ENCODE results near the gene CD70.
"Not testable (repeated sequence)": the region's sequence is repeated elsewhere in the genome, so short reads cannot be mapped to it uniquely, and the experiment has no call there.

CD70 gene, protein sequence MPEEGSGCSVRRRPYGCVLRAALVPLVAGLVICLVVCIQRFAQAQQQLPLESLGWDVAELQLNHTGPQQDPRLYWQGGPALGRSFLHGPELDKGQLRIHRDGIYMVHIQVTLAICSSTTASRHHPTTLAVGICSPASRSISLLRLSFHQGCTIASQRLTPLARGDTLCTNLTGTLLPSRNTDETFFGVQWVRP

DNA sequence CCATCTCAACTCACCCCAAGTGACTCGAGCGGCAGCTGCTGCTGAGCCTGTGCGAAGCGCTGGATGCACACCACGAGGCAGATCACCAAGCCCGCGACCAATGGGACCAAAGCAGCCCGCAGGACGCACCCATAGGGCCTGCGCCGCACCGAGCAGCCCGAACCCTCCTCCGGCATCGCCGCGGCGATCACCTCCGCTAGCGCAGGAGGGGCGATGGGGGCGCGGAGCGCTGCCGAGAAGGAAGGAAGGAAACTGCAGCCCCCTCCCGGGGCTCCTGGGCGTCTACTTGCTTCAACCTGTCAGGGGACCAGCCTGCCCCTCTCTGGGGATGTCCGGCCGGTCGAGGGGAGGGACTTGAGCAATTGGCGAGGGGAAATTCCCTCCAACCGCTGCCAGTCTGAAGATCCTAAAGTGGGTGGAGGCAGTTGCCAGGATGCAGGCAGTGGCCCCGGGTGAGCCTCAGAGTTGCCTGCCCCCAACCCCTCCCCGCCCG, at the start of gene CD70:
Gene CD70 (minus strand): TSS at position 324 of the 493 bp plus-strand sequence. CDS start 148 bp downstream, at position 176.
- peak; percentile 60 for DNase-seq (ENCODE audit: low spot score)

DNA sequence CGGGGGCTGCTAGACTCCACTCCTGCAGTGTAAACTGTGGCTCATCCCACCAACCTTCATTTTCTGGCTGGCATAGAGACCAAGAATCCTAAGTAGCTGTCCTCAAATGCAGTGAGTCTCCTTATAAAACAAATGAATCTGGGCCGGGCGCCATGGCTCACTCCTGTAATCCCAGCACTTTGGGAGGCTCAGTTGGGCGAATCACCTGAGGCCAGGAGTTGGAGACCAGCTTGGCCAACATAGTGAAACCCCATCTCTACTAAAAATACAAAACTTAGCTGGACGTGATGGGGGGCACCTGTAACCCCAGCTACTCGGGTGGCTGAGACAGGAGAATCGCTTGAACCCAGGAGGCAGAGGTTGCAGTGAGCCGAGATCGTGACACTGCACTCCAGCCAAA, 49.4 kb upstream of the CD70 start:
- not testable (repeated sequence) for DNase-seq (ENCODE audit: low spot score)

- peak; percentile 7 for DNase-seq (ENCODE audit: low spot score)
These were observed 48.5 kb upstream of the CD70 start for GRCh38 chr19:6639439-6639838.

DNA sequence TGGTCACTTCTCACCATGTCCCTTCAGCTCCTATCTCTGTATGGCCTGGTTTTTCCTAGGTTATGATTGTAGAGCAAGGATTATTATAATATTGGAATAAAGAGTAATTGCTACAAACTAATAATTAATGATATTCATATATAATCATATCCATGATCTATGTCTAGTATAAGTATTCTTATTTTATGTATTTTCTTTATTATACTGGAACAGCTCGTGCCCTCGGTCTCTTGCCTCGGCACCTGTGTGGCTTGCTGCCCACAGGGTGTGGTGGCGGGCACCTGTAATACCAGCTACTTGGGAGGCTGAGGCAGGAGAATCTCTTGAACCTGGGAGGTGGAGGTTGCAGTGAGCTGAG, 42.5 kb upstream of the CD70 start:
- DNase-seq (ENCODE audit: low spot score), result not testable (repeated sequence)

DNA sequence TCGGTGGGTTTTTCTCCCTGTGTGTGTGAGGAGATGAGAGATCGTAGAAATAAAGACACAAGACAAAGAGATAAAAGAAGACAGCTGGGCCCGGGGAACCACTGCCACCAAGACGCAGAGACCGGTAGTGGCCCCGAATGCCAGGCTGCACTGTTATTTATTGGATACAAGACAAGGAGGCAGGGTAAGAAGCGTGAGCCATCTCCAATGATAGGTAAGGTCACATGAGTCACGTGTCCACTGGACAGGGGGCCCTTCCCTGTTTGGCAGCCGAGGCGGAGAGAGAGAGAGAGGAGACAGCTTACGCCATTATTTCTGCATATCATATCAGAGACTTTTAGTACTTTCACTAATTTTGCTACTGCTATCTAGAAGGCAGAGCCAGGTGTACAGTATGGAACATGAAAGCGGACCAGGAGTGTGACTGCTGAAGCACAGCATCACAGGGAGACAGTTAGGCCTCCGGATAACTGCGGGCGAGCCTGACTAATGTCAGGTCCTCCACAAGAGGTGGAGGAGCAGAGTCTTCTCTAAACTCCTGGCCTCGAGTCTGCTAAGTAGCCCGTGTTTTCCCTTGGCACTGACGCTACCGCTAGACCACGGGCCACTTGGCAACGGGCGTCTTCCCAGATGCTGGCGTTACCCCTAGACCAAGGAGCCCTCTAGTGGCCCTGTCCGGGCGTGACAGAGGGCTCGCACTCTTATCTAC, 42.0 kb upstream of the CD70 start:
- DNase-seq (ENCODE audit: low spot score), result peak; percentile 43

DNA sequence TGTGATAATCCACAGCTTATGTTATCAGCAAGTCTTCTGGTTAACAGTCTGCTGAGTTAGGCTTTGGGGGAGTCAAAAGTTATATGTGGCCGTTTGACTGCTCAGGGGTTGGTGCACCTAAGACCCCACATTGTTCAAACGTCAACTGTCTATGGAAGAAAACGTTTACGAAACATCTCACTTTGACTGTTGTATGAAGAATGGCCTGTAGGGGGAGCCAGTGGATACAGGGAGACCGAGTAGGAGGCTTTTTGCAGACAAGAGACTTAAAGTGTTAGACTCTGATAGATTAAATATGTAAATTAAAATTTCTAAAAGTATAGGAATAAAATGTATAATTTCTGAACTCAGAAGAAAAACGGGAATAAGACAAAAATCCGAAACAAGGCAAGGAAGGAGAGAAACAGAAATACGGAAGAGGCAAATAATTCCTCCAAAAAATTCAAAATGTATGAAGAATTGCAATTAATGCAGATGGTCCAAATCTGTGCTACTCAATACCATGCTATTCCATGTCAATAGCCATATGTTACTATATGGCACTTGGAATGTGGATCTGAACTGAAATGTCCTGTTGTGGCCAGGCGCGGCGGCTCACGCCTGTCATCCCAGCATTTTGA, 41.2 kb upstream of the CD70 start:
- peak; percentile 60 for DNase-seq (ENCODE audit: low spot score)

- no peak for DNase-seq (ENCODE audit: low spot score)
These were observed 35.8 kb upstream of the CD70 start for GRCh38 chr19:6626764-6627163.

DNA sequence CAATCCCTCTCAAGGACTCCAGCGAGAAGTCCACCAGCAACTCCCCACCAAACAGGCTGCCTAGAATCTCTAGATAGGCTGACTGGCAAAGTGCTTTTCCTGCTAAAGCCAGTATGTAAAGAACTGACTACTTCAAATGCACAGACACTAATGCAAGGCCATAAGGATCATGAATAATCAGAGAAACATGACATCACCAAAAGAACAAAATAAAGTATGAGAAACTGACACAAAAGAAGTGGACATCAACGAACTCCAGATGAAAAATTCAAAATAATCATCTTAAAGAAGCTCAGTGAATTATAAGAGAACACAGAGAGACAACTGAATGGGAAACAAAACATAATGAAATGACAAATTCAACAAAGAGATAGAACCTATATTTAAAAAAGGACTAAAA, 26.4 kb upstream of the CD70 start:
- DNase-seq (ENCODE audit: low spot score), result no peak

- peak; percentile 45 for DNase-seq (ENCODE audit: low spot score)
These were observed 25.1 kb upstream of the CD70 start for GRCh38 chr19:6616011-6616410.

GRCh38 chr19:6613711-6614110, 22.8 kb upstream of the CD70 start:
- no peak for DNase-seq (ENCODE audit: low spot score)

GRCh38 chr19:6610934-6611852, 20.2 kb upstream of the CD70 start:
- DNase-seq (ENCODE audit: low spot score), result peak; percentile 80

DNA sequence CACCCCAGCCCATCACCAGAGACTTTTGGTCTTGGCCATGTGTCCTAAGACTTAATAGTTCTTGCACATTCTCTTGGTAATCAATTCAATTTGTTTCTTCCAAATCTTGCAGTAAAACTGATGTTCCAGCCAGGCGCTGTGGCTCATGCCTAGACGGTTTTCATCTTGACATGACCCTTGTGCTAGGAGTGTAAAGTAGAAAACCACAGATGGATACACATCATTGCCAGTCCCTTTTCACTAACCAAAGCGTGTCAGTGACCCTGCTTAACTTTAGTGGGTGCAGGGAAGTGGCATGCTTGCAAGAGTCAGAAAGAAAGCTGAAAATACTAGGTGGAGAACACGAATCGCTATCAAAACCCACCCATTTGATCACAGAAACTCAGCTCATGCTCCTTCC, 18.0 kb upstream of the CD70 start:
- no peak for DNase-seq (ENCODE audit: low spot score)

DNA sequence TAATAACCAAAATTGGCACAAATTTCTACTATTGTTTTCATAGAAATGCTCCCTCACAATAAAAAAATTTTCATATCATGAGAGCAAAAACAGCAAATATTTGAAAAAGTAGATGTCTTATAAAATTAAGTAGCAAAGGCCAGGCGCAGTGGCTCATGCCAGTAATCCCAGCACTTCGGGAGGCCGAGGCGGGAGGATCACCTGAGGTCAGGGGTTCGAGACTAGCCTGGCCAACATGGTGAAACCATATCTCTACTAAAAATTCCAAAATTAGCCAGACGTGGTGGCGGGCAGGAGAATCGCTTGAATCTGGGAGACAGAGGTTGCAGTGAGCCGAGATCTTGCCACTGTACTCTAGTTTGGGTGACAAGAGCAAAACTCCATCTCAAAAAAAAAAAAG, 17.2 kb upstream of the CD70 start:
- DNase-seq (ENCODE audit: low spot score), result not testable (repeated sequence)

DNA sequence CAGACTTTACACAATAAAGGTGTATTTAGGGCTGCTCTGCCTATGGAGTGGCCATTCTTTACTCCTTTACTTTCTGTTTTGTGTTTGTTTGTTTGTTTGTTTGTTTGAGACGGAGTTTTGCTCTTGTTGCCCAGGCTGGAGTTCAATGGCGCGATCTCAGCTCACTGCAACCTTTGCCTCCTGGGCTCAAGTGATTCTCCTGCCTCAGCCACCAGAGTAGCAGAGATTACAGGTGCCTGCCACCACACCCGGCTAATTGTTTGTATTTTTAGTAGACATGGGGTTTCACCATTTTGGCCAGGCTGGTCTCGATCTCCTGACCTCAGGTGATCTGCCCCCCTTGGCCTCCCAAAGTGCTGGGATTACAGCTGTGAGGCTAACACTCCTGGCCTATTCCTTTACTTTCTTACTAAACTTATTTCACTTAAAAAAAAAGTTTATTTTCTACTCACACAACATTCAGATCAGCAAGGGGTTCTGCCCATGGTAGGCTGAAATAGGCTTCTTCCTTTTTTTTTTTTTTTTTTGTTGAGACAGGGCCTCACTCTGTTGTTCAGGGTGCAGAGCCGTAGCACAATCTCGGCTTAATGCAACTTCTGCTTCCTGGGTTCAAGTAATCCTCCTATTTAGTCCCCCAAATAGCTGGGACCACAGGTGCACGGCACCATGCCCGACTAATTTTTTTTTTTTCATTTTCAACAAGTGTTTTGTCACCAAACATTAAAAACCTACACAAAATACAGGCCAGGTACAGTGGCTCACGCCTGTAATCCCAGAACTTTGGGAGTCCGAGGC, 15.5 kb upstream of the CD70 start:
- DNase-seq (ENCODE audit: low spot score), result not testable (repeated sequence)

- DNase-seq (ENCODE audit: low spot score), result no peak
These were observed 14.0 kb upstream of the CD70 start for GRCh38 chr19:6604906-6605305.

DNA sequence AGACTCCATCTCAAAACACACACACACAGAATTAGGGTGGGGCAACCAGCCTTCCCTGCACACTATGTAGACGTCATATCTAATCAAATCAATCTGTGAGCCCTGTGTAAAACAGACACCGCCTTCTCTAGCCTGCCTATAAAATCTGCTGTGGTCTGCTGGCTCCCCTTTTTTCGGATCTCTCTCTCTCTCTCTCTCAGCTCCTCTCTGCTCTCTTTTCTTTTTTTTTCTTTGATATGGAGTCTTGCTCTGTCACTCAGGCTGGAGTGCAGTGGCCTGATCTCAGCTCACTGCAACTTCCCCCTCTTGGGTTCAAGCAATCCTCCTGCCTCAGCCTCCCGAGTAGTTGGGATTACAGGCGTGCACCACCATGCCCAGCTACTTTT, 11.8 kb upstream of the CD70 start:
- DNase-seq (ENCODE audit: low spot score), result no peak

- not testable (repeated sequence) for DNase-seq (ENCODE audit: low spot score)
These were observed 10.6 kb upstream of the CD70 start for GRCh38 chr19:6601537-6602052.

- DNase-seq (ENCODE audit: low spot score), result not testable (repeated sequence)
These were observed 10.1 kb upstream of the CD70 start for GRCh38 chr19:6600951-6601536.

DNA sequence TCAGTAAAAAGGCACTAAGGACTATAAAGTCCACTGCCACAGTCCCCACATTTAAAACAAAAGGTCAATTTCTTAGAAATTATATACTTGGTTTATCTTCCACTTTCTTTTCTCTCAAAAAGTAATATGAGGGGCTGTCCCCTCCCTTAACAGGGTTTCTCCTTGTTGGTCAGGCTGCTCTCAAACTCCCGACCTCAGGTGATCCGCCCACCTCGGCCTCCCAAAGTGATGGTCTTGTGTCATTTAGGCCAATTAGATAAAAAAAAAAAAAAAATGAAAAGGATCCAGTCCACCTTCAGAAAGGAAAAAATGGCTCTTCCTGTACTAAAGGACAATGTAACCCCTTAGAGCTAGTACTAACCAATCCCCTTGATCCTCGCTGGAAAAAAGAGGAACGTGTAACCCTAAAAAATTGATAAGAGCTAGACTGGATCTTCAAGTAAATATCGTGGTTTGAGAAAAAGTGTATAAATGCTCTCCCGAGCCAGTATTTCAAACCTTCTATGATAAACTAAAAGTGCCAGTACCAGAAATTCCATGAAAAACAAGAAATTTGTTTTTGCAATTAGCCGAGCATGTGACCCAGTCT, 9.0 kb upstream of the CD70 start:
- no peak for DNase-seq (ENCODE audit: low spot score)

DNA sequence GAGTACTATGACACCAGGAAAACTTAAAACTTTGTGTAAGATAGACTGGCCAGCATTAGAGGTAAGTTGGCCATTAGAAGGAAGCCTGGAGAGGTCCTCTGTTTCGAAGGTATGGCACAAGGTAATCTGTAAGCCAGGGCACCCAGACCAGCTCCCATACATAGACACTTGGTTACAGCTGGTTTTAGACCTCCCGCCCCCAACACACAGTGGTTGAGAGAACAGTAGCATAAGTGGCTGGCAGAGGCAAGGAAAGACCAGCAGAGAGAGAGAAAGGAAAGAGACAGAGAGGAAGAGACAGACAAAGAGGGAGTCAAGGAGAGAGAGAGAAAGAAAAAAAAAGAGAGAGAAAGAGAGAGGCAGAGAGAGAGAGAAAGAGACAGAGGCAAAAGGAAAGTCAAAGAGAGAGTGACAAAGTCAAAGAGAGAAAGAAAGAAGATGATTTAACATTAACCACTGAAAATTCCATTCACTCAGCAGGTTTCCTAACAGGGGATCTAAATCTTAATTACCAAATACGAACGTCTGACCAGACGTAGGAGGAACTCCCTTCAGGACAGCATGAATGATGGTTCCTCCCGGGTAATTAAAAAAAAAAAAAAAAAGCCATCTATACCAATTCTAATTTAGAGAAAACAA, 7.4 kb upstream of the CD70 start:
- DNase-seq (ENCODE audit: low spot score), result not testable (repeated sequence)

All from AG20443 (cell line).